GM12865 (cell line): ENCODE results near the gene GNAS.

Source experiments
- DNase-seq: peaks from one replicate; pipeline ENCODE4 v3.0.0; 2010; ENCODE audit warnings: low read depth
- H3K4me3 ChIP-seq: 2 replicates; pipeline ENCODE4 v1.5.1; 2011; ENCODE audit warnings: mild to moderate bottlenecking, low read depth, low read length, control low read depth
- TF ChIP-seq, protein P1 (sequence below): IDR thresholded peaks from 2 replicates; pipeline ENCODE4 v1.5.1; 2011; ENCODE audit warnings: low read length, control low read depth, low read depth, inconsistent platforms; ENCODE audit not compliant: insufficient read depth; ENCODE audit errors: missing control alignments

GNAS gene

DNA sequence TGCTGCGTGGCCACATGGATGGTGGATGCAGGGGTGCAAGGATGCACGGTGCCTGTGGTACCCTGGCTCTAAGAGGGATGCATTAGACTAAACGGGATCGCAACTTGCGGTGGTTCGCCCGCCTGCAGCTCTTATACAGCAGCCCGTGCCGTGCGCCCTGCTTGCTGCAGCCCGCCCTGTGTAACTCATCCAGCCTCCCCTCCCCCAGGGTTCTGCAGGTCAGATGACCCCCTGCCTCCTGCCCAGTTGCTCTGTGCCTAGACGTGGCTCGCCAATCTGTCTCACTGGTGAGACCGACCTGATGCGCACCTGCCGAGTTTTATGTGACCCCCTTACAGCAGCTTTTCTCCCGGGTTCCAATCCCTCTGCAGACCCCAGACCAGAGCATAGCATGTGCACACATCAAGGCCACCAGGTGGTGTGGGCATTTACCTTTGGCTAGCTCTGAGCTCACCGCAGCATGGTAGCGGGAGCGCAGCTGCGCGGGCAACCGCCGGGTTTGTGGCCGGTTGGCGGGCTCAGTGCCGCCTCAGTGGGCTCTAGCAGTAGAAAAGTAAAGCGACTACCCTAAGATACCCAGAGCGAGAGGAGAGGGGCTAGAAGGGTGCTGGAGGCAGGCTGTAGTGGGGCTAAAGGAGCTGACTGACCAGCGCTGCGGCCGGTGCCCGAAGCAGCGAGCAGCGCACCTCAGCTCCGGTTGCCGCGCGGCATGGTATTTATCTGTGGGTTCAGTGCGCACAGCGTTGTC, 1.1 kb upstream of the GNAS start:
- TF ChIP-seq, protein P1, sequence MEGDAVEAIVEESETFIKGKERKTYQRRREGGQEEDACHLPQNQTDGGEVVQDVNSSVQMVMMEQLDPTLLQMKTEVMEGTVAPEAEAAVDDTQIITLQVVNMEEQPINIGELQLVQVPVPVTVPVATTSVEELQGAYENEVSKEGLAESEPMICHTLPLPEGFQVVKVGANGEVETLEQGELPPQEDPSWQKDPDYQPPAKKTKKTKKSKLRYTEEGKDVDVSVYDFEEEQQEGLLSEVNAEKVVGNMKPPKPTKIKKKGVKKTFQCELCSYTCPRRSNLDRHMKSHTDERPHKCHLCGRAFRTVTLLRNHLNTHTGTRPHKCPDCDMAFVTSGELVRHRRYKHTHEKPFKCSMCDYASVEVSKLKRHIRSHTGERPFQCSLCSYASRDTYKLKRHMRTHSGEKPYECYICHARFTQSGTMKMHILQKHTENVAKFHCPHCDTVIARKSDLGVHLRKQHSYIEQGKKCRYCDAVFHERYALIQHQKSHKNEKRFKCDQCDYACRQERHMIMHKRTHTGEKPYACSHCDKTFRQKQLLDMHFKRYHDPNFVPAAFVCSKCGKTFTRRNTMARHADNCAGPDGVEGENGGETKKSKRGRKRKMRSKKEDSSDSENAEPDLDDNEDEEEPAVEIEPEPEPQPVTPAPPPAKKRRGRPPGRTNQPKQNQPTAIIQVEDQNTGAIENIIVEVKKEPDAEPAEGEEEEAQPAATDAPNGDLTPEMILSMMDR, result no peak
- no peak for DNase-seq
- H3K4me3 ChIP-seq, result peak overlapping the region; percentile 68

DNA sequence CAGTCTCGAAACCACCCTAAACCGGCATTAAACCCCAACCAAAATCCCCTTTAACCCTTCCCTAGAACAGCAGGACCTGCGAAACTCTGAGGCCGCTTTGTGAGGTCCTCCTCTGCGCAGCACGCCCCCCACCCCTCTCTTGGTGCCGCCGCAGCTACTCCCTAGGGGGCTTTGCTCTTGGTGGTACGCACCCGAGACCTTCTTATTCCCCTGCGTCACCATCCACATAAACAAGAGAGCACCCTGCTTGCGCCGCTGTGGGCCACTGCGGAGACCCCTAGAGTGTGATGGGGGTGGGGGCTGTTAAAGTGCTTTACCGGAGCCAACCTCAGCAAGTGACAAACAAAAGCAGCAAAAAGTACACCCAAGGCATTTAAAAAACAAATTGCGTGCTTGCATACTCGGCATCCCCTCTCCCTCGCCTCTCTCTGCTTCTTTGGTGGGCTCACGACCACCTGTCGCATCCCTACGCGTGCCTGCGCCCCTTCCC, 502 bp upstream of the GNAS start:
- TF ChIP-seq, protein P1, result no peak
- no peak for DNase-seq
- H3K4me3 ChIP-seq, result no peak overlapping the region

DNA sequence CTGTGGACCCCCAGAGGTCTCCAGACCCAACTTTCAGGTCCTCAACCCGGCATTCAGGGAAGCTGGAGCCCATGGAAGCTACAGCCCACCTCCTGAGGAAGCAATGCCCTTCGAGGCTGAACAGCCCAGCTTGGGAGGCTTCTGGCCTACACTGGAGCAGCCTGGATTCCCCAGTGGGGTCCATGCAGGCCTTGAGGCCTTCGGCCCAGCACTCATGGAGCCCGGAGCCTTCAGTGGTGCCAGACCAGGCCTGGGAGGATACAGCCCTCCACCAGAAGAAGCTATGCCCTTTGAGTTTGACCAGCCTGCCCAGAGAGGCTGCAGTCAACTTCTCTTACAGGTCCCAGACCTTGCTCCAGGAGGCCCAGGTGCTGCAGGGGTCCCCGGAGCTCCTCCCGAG, 950 bp downstream of the GNAS start:
- TF ChIP-seq, protein P1, result no peak
- H3K4me3 ChIP-seq, result no peak overlapping the region
- DNase-seq, result no peak

DNA sequence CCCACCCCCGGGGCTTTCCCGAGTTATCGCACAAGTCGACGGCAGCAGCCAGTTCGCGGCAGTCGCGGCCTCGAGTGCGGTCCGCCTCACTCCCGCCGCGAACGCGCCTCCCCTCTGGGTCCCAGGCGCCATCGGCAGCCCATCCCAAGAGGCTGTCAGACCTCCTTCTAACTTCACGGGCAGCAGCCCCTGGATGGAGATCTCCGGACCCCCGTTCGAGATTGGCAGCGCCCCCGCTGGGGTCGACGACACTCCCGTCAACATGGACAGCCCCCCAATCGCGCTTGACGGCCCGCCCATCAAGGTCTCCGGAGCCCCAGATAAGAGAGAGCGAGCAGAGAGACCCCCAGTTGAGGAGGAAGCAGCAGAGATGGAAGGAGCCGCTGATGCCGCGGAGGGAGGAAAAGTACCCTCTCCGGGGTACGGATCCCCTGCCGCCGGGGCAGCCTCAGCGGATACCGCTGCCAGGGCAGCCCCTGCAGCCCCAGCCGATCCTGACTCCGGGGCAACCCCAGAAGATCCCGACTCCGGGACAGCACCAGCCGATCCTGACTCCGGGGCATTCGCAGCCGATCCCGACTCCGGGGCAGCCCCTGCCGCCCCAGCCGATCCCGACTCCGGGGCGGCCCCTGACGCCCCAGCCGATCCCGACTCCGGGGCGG, 1.6 kb downstream of the GNAS start:
- TF ChIP-seq, protein P1, result no peak
- no peak overlapping the region for H3K4me3 ChIP-seq
- no peak for DNase-seq

DNA sequence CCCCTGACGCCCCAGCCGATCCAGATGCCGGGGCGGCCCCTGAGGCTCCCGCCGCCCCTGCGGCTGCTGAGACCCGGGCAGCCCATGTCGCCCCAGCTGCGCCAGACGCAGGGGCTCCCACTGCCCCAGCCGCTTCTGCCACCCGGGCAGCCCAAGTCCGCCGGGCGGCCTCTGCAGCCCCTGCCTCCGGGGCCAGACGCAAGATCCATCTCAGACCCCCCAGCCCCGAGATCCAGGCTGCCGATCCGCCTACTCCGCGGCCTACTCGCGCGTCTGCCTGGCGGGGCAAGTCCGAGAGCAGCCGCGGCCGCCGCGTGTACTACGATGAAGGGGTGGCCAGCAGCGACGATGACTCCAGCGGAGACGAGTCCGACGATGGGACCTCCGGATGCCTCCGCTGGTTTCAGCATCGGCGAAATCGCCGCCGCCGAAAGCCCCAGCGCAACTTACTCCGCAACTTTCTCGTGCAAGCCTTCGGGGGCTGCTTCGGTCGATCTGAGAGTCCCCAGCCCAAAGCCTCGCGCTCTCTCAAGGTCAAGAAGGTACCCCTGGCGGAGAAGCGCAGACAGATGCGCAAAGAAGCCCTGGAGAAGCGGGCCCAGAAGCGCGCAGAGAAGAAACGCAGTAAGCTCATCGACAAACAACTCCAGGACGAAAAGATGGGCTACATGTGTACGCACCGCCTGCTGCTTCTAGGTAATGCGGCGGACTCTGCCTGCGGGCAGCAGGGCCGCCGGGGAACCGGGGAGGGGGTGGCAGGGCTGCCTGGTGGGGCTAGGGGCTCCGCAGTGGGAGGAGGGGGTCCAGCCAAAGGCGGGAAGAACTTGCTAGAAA, 2.3 kb downstream of the GNAS start:
- no peak for DNase-seq
- H3K4me3 ChIP-seq, result no peak overlapping the region
- TF ChIP-seq, protein P1, result no peak

DNA sequence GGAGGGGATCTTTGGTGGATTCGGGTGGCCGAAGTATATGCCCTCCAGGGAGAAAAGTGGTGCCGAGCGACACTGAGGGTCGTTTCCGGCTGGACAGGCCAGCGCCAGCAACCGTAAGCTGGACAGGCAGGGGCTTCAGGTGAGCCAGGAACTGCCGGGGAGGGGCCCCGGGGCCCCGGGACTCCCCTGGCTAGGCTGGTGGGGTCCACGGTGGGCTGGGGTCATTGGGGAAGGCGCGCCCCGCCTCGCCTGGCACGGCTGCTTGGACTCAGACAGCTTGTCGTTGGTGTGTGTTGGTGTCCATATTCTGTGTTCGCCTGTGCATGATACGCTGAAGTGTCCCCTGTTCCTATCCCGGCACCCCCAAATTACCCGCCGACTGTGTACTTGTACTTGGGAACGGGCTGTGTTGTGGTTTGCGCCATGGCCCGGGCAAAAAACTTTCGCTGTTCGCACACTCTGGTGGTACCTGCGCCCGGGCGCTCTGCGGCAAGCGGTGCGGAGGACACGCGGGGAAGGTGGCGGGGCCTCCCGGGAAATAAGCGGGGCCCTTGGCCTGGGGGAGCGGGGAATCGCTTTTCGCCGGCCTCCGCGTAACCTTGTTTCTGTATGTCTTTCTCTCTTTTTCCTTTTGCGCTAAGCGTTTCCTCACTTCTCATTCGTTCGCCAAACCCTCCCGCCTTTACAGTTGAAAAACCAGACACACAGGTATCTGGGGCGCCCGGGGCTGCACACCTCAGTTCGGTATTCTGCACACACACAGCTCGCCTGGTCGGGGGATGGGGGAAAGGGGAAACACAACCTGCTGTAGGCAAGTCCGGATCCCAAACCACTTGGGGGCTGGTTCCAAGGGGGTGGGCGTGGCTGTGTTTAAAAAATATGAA, 3.2 kb downstream of the GNAS start:
- TF ChIP-seq, protein P1, result no peak
- H3K4me3 ChIP-seq, result no peak overlapping the region
- no peak for DNase-seq
